OCI-LY1 (cell line): ENCODE measurements around the gene UBE2C.
"Not testable (repeated sequence)": the region's sequence is repeated elsewhere in the genome, so short reads cannot be mapped to it uniquely, and the experiment has no call there.

ENCODE experiments used
- H2AFZ ChIP-seq: fragments of 200-600 bp; sonication (generic), shearing (Covaris generic); 2 replicates; pipeline ENCODE4 v1.6.0; 2014; ENCODE audit warnings: antibody characterized with exemption, mild to moderate bottlenecking, low read length
- H3F3A ChIP-seq: fragments of 200-600 bp; sonication (generic), shearing (Covaris generic); 2 replicates; pipeline ENCODE4 v1.6.0; 2014; ENCODE audit warnings: mild to moderate bottlenecking, antibody characterized with exemption, low read length, moderate library complexity; ENCODE audit not compliant: insufficient read depth
- H3K27ac ChIP-seq: fragments of 200-600 bp; sonication (generic); 2 replicates; pipeline ENCODE4 v1.5.1; 2014; ENCODE audit warnings: low read length, mixed run types, mild to moderate bottlenecking, low read depth; ENCODE audit not compliant: poor library complexity, severe bottlenecking
- H3K27me3 ChIP-seq: fragments of 200-600 bp; sonication (generic); 2 replicates; pipeline ENCODE4 v1.6.0; 2014; ENCODE audit warnings: antibody characterized with exemption, mild to moderate bottlenecking, low read length, moderate library complexity; ENCODE audit not compliant: insufficient read depth
- H3K36me3 ChIP-seq: fragments of 200-600 bp; sonication (generic); 2 replicates; pipeline ENCODE4 v1.6.1; 2014; ENCODE audit warnings: mild to moderate bottlenecking, antibody characterized with exemption, low read length, moderate library complexity, mixed read lengths; ENCODE audit not compliant: insufficient read depth
- H3K4me1 ChIP-seq: fragments of 200-600 bp; sonication (generic); 2 replicates; pipeline ENCODE4 v1.5.1; 2014; ENCODE audit warnings: mild to moderate bottlenecking, low read length, moderate library complexity; ENCODE audit not compliant: insufficient read depth, severe bottlenecking
- H3K4me2 ChIP-seq: fragments of 200-600 bp; sonication (generic), shearing (Covaris generic); 2 replicates; pipeline ENCODE4 v1.6.1; 2014; ENCODE audit warnings: low read length
- H3K4me3 ChIP-seq: fragments of 200-600 bp; sonication (generic); 2 replicates; pipeline ENCODE4 v1.5.1; 2014; ENCODE audit warnings: low read length, low read depth, mild to moderate bottlenecking, mixed read lengths; ENCODE audit not compliant: poor library complexity, severe bottlenecking
- H3K79me2 ChIP-seq: fragments of 200-600 bp; shearing (Covaris generic); 2 replicates; pipeline ENCODE4 v1.6.1; 2016; ENCODE audit warnings: mixed run types, low read length, mixed read lengths; ENCODE audit not compliant: insufficient read depth
- H3K9ac ChIP-seq: fragments of 200-600 bp; sonication (generic), shearing (Covaris generic); 2 replicates; pipeline ENCODE4 v1.6.1; 2014; ENCODE audit warnings: mild to moderate bottlenecking, low read length, mixed read lengths
- H3K9me2 ChIP-seq: fragments of 200-600 bp; sonication (generic), shearing (Covaris generic); 2 replicates; pipeline ENCODE4 v1.6.1; 2014; ENCODE audit warnings: low read depth, mild to moderate bottlenecking, low read length, mixed read lengths
- H3K9me3 ChIP-seq: fragments of 200-600 bp; shearing (Covaris generic); 2 replicates; pipeline ENCODE4 v1.6.1; 2014; ENCODE audit warnings: low read length, mixed read lengths
- H4K20me1 ChIP-seq: fragments of 200-600 bp; sonication (generic), shearing (Covaris generic); 2 replicates; pipeline ENCODE4 v1.6.0; 2016; ENCODE audit warnings: mild to moderate bottlenecking, low read length; ENCODE audit not compliant: insufficient read depth
- EZH2 ChIP-seq: fragments of 200-600 bp; sonication (generic), shearing (Covaris generic); IDR thresholded peaks from 2 replicates; pipeline ENCODE4 v1.8.0; 2017; ENCODE audit warnings: borderline replicate concordance, mixed run types, mild to moderate bottlenecking, antibody characterized with exemption, low read length, moderate library complexity, mixed read lengths
- TF ChIP-seq, protein P1 (sequence below): fragments of 200-600 bp; sonication (generic), shearing (Covaris generic); IDR thresholded peaks from 2 replicates; pipeline ENCODE4 v1.5.1; 2017; ENCODE audit warnings: mild to moderate bottlenecking, antibody characterized with exemption, low read length, moderate library complexity, mixed read lengths

The UBE2C gene

DNA sequence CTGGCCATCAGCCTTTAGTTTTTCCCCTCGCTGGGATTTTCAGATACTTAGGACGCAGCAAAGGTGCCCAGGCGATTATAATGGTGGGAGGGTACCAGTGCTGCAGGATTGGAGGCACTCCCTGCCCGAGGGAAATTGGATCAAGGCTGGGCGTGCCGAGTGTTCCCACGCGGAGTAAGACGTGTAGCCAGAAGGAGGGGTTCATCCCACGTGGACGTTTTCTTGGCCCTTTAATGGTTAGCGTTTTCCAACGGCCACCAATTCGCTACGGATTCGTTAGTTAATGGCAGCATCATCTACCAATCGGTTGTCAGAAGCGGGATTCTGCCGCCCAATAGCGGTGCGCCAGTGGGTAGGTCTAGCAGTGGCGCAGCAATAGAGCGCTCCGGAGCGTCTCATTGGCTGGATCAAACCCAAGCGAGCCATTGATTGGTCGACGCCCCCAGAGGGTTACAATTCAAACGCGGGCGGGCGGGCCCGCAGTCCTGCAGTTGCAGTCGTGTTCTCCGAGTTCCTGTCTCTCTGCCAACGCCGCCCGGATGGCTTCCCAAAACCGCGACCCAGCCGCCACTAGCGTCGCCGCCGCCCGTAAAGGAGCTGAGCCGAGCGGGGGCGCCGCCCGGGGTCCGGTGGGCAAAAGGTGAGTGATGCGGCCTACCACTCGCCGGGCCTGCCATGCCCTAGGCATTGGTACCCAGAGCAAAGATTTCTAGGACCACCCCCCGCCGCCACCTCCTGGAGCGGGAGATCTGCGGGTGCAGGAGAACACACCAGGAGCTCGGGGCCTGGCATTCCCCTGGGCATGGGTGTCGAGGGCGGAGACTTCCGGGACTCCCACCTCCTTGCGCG, at the start of gene UBE2C:
UBE2C (plus strand) TSS at position 488 of the 849 bp plus-strand sequence; CDS start at position 540, 52 bp downstream.
- Histone ChIP-seq H3K4me1 (peaks cover 11% of the 10 kb centered on the region), H3K4me3 (peak within 1 kb of the TSS; percentile 96), H3K9me3 (peaks cover 6% of the 10 kb centered on the region), H3K27ac (peak within 1 kb of the TSS; percentile 82), H3F3A (peaks cover 4% of the 10 kb centered on the region; the same call in 1 of the 2 replicates), H2AFZ (no peak within 1 kb of the TSS), H3K27me3 (no peaks in the 10 kb centered on the region), H3K36me3 (peaks cover 81% of the 10 kb centered on the region), H4K20me1 (no peaks in the 10 kb centered on the region), H3K79me2 (peaks cover 10% of the 10 kb centered on the region; the same call in 1 of the 2 replicates), H3K9ac (peak within 1 kb of the TSS; percentile 97), H3K4me2 (peak within 1 kb of the TSS; percentile 81), H3K9me2 (no peaks in the 10 kb centered on the region)
- TF ChIP-seq, protein P1, sequence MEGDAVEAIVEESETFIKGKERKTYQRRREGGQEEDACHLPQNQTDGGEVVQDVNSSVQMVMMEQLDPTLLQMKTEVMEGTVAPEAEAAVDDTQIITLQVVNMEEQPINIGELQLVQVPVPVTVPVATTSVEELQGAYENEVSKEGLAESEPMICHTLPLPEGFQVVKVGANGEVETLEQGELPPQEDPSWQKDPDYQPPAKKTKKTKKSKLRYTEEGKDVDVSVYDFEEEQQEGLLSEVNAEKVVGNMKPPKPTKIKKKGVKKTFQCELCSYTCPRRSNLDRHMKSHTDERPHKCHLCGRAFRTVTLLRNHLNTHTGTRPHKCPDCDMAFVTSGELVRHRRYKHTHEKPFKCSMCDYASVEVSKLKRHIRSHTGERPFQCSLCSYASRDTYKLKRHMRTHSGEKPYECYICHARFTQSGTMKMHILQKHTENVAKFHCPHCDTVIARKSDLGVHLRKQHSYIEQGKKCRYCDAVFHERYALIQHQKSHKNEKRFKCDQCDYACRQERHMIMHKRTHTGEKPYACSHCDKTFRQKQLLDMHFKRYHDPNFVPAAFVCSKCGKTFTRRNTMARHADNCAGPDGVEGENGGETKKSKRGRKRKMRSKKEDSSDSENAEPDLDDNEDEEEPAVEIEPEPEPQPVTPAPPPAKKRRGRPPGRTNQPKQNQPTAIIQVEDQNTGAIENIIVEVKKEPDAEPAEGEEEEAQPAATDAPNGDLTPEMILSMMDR: no peak
- TF ChIP-seq EZH2: no peak

DNA sequence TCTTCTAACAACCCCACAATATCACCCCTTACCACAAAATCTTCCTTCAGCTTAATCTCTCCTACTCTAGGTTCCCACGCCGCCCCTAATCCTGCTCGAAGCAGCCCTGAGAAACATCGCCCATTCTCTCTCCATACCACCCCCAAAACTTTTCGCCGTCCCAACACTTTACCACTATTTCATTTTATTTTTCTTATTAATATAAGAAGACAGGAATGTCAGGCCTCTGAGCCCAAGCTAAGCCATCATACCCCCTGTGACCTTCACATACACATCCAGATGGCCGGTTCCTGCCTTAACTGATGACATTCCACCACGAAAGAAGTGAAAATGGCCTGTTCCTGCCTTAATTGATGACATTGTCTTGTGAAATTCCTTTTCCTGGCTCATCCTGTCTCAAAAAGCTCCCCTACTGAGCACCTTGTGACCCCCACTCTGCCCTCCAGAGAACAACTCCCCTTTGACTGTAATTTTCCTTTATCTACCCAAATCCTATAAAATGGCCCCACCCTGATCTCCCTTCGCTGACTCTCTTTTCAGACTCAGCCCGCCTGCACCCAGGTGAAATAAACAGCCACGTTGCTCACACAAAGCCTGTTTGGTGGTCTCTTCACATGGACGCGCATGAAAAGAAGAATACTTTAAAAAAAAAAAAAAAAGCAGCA, 47.7 kb upstream of the UBE2C start:
- H4K20me1 ChIP-seq, H3K36me3 ChIP-seq, H3K27me3 ChIP-seq, H2AFZ ChIP-seq, H3K27ac ChIP-seq, H3K9me2 ChIP-seq, H3F3A ChIP-seq, H3K4me3 ChIP-seq, H3K4me2 ChIP-seq, H3K9me3 ChIP-seq, H3K4me1 ChIP-seq, H3K9ac ChIP-seq, H3K79me2 ChIP-seq: not testable (repeated sequence)

DNA sequence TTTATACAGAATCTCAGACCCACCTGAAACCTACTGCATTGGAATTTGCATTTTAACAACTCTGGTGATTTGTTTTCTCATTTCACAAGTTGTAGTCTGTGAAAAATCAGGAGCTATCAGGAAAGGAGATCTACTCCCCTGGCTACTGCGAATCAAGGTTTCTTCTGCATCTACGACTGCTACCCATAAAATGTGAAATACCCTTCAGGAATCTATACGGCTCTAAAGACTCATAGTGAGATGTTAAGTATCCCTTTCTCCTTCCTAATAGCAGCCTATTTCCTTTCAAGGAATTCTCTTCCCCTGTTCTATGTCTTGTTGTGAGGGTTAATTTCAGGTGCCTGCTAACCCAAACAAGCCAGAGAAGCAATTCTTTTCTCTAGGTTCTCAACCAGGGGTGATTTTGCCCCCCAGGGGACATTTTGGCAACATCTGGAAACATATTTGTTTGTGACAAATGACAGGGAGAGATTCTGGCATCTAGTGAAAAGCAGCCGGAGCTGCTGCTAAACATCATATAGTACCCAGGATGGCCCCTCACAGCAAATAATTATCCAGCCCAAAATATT, 47.1 kb upstream of the UBE2C start:
- no peak overlapping the region for H3K4me3 ChIP-seq
- no peak overlapping the region for H3K4me2 ChIP-seq
- H3K4me1 ChIP-seq: no peaks in the 10 kb centered on the region
- no peaks in the 10 kb centered on the region for H4K20me1 ChIP-seq
- no peaks in the 10 kb centered on the region for H3K9me3 ChIP-seq
- H3F3A ChIP-seq: no peaks in the 10 kb centered on the region
- H3K27ac ChIP-seq: no peak overlapping the region
- H3K9me2 ChIP-seq: no peaks in the 10 kb centered on the region
- H3K27me3 ChIP-seq: no peaks in the 10 kb centered on the region
- H3K79me2 ChIP-seq: no peaks in the 10 kb centered on the region
- no peak overlapping the region for H2AFZ ChIP-seq
- no peak for TF ChIP-seq EZH2
- TF ChIP-seq, protein P1: no peak
- H3K36me3 ChIP-seq: no peaks in the 10 kb centered on the region
- no peak overlapping the region for H3K9ac ChIP-seq
